GM21526 (cell line): ENCODE data around the gene CAMK1G.

Source experiments
- ATAC-seq: cut with Tn5 transposase; IDR thresholded peaks from one replicate; pipeline ENCODE4 v1.9.1; 2021; ENCODE audit warnings: moderate library complexity; ENCODE audit not compliant: unreplicated experiment, low FRiP score

Gene CAMK1G

GRCh38 chr1:209583408-209583807 lies at the start of gene CAMK1G:
CAMK1G (plus strand) TSS chr1:209583714; CDS start chr1:209594984, 11,270 bp downstream.
- ATAC-seq: no peak

GRCh38 chr1:209534496-209535250 lies 48.8 kb upstream of the CAMK1G start:
- ATAC-seq: no peak

GRCh38 chr1:209536843-209537242 lies 46.7 kb upstream of the CAMK1G start:
- no peak for ATAC-seq

GRCh38 chr1:209537336-209538114 lies 46.0 kb upstream of the CAMK1G start:
- no peak for ATAC-seq

GRCh38 chr1:209539576-209539975 lies 43.9 kb upstream of the CAMK1G start:
- no peak for ATAC-seq

- no peak for ATAC-seq
Measured at GRCh38 chr1:209542585-209542984, 40.9 kb upstream of the CAMK1G start.

- no peak for ATAC-seq
Measured at GRCh38 chr1:209544098-209544497, 39.4 kb upstream of the CAMK1G start.

GRCh38 chr1:209545423-209545822 lies 38.1 kb upstream of the CAMK1G start:
- no peak for ATAC-seq

GRCh38 chr1:209546390-209547085 lies 37.0 kb upstream of the CAMK1G start:
- ATAC-seq: no peak

GRCh38 chr1:209547626-209548025 lies 35.9 kb upstream of the CAMK1G start:
- ATAC-seq: no peak

- no peak for ATAC-seq
Measured at GRCh38 chr1:209549443-209550205, 33.9 kb upstream of the CAMK1G start.

GRCh38 chr1:209550519-209550918 lies 33.0 kb upstream of the CAMK1G start:
- no peak for ATAC-seq

- no peak for ATAC-seq
Measured at GRCh38 chr1:209552406-209553264, 30.9 kb upstream of the CAMK1G start.

- ATAC-seq: no peak
Measured at GRCh38 chr1:209554761-209555611, 28.5 kb upstream of the CAMK1G start.

- ATAC-seq: no peak
Measured at GRCh38 chr1:209556162-209556690, 27.3 kb upstream of the CAMK1G start.

GRCh38 chr1:209557221-209557620 lies 26.3 kb upstream of the CAMK1G start:
- no peak for ATAC-seq

- ATAC-seq: no peak
Measured at GRCh38 chr1:209560529-209560928, 23.0 kb upstream of the CAMK1G start.

- ATAC-seq: no peak
Measured at GRCh38 chr1:209560952-209561351, 22.6 kb upstream of the CAMK1G start.
